Measurements from ENCODE around the gene SPRED3.
"Not testable (repeated sequence)": the region's sequence is repeated elsewhere in the genome, so short reads cannot be mapped to it uniquely, and the experiment has no call there.

SPRED3 gene

DNA sequence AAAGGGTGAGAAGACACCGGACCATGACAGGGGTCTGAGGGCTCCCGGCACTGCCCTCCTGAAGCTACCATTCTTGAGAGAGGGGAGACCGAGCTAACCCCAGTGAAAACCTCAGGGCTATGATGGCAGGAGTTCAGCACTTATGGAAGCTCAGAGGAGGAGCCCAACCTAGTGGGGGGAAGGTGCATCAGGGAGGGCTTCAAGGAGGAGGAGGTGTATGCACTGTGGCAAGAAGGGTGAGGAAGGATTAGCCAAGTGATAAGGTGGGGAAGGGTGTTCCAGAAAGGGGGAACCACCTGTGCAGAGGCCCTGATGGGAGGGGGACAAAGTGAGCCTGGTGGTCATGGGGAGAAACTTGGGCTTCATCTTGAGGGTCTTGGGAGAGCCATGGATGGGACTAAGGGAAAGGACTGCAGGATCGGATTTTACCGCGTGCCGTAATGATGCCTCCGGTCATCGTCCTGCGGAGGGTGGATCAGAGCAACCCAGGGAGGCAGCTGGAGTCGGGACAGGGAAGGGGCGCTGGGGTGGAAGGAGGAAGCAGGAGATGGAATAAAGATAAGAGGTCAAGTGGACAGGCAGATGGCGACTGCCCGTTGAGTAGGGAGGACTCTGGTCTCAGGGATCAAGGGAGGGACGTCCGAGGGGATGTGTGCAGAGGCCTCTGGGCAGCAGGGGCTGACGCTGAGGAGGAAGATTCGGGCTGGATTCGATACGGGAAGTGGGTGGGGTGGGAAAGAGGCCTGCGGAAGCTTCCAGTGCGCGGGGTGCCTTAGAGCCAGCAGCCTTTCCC lies 27.5 kb upstream of the SPRED3 start:
- H3K4me1 ChIP-seq (ENCODE audit: control insufficient read depth, insufficient read depth, low read length): no peaks in the 10 kb centered on the region
- H3K4me3 ChIP-seq (ENCODE audit: low read length): peak overlapping the region; percentile 71
- H3K27ac ChIP-seq (ENCODE audit: low read depth, low read length): no peak overlapping the region
- H3K27me3 ChIP-seq (ENCODE audit: control insufficient read depth, insufficient read depth, low read length): peaks cover 15% of the 10 kb centered on the region
- H3K36me3 ChIP-seq (ENCODE audit: control insufficient read depth, insufficient read depth, low read length): no peaks in the 10 kb centered on the region
- no peak overlapping the region for H3K9ac ChIP-seq (ENCODE audit: low read length)

- no peak overlapping the region for H3K9ac ChIP-seq (ENCODE audit: low read length)
- no peak overlapping the region for H3K27ac ChIP-seq (ENCODE audit: low read depth, low read length)
- peaks cover 10% of the 10 kb centered on the region for H3K27me3 ChIP-seq (ENCODE audit: control insufficient read depth, insufficient read depth, low read length)
- H3K36me3 ChIP-seq (ENCODE audit: control insufficient read depth, insufficient read depth, low read length): no peaks in the 10 kb centered on the region
- no peaks in the 10 kb centered on the region for H3K4me1 ChIP-seq (ENCODE audit: control insufficient read depth, insufficient read depth, low read length)
- peak overlapping the region; percentile 71 for H3K4me3 ChIP-seq (ENCODE audit: low read length)
These were observed 26.8 kb upstream of the SPRED3 start for GRCh38 chr19:38361633-38362075.

- Histone ChIP-seq H3K4me3 (ENCODE audit: low read length) (peak overlapping the region; percentile 71), H3K36me3 (ENCODE audit: control insufficient read depth, insufficient read depth, low read length) (no peaks in the 10 kb centered on the region), H3K9ac (ENCODE audit: low read length) (no peak overlapping the region), H3K4me1 (ENCODE audit: control insufficient read depth, insufficient read depth, low read length) (no peaks in the 10 kb centered on the region), H3K27ac (ENCODE audit: low read depth, low read length) (no peak overlapping the region), H3K27me3 (ENCODE audit: control insufficient read depth, insufficient read depth, low read length) (peaks cover 9% of the 10 kb centered on the region)
These were observed 26.2 kb upstream of the SPRED3 start for GRCh38 chr19:38362076-38362945.

- not testable (repeated sequence) for H3K9ac ChIP-seq (ENCODE audit: low read length); H3K4me1 ChIP-seq (ENCODE audit: control insufficient read depth, insufficient read depth, low read length); H3K36me3 ChIP-seq (ENCODE audit: control insufficient read depth, insufficient read depth, low read length); H3K27ac ChIP-seq (ENCODE audit: low read depth, low read length)
- Histone ChIP-seq H3K4me3 (ENCODE audit: low read length) (peak overlapping the region; percentile 71), H3K27me3 (ENCODE audit: control insufficient read depth, insufficient read depth, low read length) (peaks cover 12% of the 10 kb centered on the region)
These were observed 25.4 kb upstream of the SPRED3 start for GRCh38 chr19:38362946-38363688.

DNA sequence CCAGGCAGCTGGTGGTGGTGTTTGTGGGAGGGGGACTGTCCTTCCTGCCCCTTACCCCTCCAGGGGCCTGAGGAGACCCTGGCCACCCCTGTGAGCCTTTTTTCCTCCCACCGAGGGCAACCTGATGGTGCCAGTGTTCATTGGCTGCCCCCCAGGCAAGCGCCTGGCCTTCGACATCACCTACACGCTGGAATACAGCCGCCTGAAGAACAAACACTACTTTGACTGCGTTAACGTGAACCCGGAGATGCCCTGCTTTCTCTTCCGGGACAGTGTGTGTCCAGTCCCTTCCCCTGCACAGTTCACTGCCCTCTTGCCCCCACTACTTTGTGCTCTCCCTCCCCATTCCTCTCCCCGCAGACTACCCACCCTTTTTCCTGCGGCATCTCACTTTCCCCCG lies 21.5 kb upstream of the SPRED3 start:
- H3K36me3 ChIP-seq (ENCODE audit: control insufficient read depth, insufficient read depth, low read length): no peaks in the 10 kb centered on the region
- no peak overlapping the region for H3K27ac ChIP-seq (ENCODE audit: low read depth, low read length)
- H3K4me3 ChIP-seq (ENCODE audit: low read length): no peak overlapping the region
- H3K4me1 ChIP-seq (ENCODE audit: control insufficient read depth, insufficient read depth, low read length): no peaks in the 10 kb centered on the region
- no peak overlapping the region for H3K9ac ChIP-seq (ENCODE audit: low read length)
- peaks cover 3% of the 10 kb centered on the region for H3K27me3 ChIP-seq (ENCODE audit: control insufficient read depth, insufficient read depth, low read length)

DNA sequence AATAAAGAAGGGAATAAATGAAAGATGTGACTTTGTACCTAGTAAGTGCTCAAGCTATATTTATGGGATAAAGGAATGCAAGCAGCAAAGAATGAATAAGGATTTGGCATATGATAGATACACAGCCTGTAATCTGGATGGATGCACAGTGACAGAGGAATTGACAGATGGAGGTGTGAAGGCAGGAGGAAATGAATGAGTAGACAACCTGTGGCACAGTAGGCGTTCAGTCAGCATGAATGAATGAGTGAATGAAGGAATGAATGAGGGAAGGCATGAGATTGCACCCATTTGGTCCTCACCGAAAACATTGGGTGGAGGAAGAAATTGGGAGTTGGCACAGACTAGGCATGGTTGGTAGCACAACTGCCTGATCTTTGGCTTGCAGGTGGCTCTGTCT lies 18.9 kb upstream of the SPRED3 start:
- Histone ChIP-seq H3K4me1 (ENCODE audit: control insufficient read depth, insufficient read depth, low read length) (no peaks in the 10 kb centered on the region), H3K4me3 (ENCODE audit: low read length) (no peak overlapping the region), H3K9ac (ENCODE audit: low read length) (no peak overlapping the region), H3K27me3 (ENCODE audit: control insufficient read depth, insufficient read depth, low read length) (peaks cover 3% of the 10 kb centered on the region), H3K36me3 (ENCODE audit: control insufficient read depth, insufficient read depth, low read length) (no peaks in the 10 kb centered on the region), H3K27ac (ENCODE audit: low read depth, low read length) (no peak overlapping the region)

GRCh38 chr19:38370299-38370698 lies 18.2 kb upstream of the SPRED3 start:
- H3K4me1 ChIP-seq (ENCODE audit: control insufficient read depth, insufficient read depth, low read length): peaks cover 2% of the 10 kb centered on the region
- H3K27me3 ChIP-seq (ENCODE audit: control insufficient read depth, insufficient read depth, low read length): peaks cover 3% of the 10 kb centered on the region
- H3K36me3 ChIP-seq (ENCODE audit: control insufficient read depth, insufficient read depth, low read length): no peaks in the 10 kb centered on the region
- H3K9ac ChIP-seq (ENCODE audit: low read length): no peak overlapping the region
- H3K4me3 ChIP-seq (ENCODE audit: low read length): no peak overlapping the region
- no peak overlapping the region for H3K27ac ChIP-seq (ENCODE audit: low read depth, low read length)

GRCh38 chr19:38371081-38371480 lies 17.4 kb upstream of the SPRED3 start:
- Histone ChIP-seq H3K4me3 (ENCODE audit: low read length) (no peak overlapping the region), H3K27me3 (ENCODE audit: control insufficient read depth, insufficient read depth, low read length) (peaks cover 3% of the 10 kb centered on the region), H3K27ac (ENCODE audit: low read depth, low read length) (no peak overlapping the region), H3K4me1 (ENCODE audit: control insufficient read depth, insufficient read depth, low read length) (peaks cover 10% of the 10 kb centered on the region), H3K9ac (ENCODE audit: low read length) (no peak overlapping the region), H3K36me3 (ENCODE audit: control insufficient read depth, insufficient read depth, low read length) (peaks cover under 1% of the 10 kb centered on the region)

DNA sequence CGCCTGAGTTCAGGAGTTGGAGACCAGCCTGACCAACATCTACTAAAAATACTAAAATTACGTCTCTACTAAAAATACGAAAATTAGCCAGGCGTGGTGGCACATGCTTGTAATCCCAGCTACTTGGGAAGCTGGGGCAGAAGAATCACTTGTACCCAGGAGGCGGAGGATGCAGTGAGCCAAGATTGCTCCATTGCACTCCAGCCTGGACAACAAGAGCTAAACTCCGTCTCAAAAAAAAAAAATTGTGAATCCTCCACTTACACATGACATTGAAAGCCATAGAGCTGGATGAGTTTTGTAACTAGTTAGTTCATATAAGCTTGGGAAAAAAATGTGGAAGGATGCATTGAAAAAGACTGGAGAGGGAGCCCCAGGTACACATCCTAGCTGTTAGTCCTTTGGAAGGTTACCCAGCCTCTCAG lies 14.6 kb upstream of the SPRED3 start:
- Histone ChIP-seq H3K36me3 (ENCODE audit: control insufficient read depth, insufficient read depth, low read length) (peaks cover 9% of the 10 kb centered on the region), H3K27me3 (ENCODE audit: control insufficient read depth, insufficient read depth, low read length) (no peaks in the 10 kb centered on the region), H3K9ac (ENCODE audit: low read length) (no peak overlapping the region), H3K4me1 (ENCODE audit: control insufficient read depth, insufficient read depth, low read length) (peaks cover 14% of the 10 kb centered on the region), H3K4me3 (ENCODE audit: low read length) (peak overlapping the region; percentile 67), H3K27ac (ENCODE audit: low read depth, low read length) (peak overlapping the region; percentile 90)

DNA sequence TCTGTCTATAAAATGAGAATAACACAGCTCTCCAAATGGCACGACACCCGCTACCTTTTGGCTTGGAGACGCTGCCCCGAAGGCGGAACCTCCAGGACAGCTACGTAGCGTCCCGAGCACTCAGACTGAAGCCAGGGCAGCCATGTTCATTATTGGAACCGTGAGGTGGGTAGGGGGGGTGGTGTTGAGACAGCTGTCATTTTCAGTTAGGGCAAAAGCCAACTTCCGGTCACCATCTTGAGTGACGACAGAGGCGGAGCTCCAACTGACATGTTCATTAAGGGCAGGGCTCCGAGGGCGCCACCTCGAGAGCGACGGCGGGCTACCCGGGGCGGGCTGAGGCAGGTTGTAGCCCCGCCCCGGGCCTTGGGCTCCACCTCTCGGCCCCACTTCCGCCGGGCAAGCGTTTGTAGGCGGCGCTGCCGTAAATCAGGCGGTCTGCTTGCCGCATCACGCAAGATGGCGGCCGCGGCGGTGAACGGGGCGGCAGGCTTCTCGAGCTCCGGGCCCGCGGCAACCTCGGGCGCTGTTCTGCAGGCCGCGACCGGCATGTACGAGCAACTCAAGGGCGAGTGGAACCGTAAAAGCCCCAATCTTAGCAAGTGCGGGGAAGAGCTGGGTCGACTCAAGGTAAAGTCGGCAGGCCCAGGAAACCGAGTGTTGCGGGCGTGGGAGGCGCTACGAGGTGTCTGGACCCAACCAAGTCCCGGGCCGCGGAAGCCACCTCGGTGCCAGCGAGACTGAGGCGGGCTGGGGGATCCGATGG lies 14.0 kb upstream of the SPRED3 start, which contains the start of gene PSMD8:
TSS of gene PSMD8 (plus strand) at position 240 of the 766 bp plus-strand sequence. CDS start at position 271, 31 bp downstream.
- Histone ChIP-seq H3K36me3 (ENCODE audit: control insufficient read depth, insufficient read depth, low read length) (peaks cover 15% of the 10 kb centered on the region), H3K4me3 (ENCODE audit: low read length) (peak within 1 kb of the TSS; percentile 97), H3K9ac (ENCODE audit: low read length) (peak within 1 kb of the TSS; percentile 81), H3K4me1 (ENCODE audit: control insufficient read depth, insufficient read depth, low read length) (peaks cover 14% of the 10 kb centered on the region), H3K27me3 (ENCODE audit: control insufficient read depth, insufficient read depth, low read length) (no peaks in the 10 kb centered on the region), H3K27ac (ENCODE audit: low read depth, low read length) (peak within 1 kb of the TSS; percentile 90)

GRCh38 chr19:38375098-38375493 lies 13.4 kb upstream of the SPRED3 start:
- Histone ChIP-seq H3K36me3 (ENCODE audit: control insufficient read depth, insufficient read depth, low read length) (peaks cover 17% of the 10 kb centered on the region), H3K27me3 (ENCODE audit: control insufficient read depth, insufficient read depth, low read length) (no peaks in the 10 kb centered on the region), H3K9ac (ENCODE audit: low read length) (peak overlapping the region; percentile 81), H3K4me1 (ENCODE audit: control insufficient read depth, insufficient read depth, low read length) (peaks cover 14% of the 10 kb centered on the region), H3K27ac (ENCODE audit: low read depth, low read length) (peak overlapping the region; percentile 90), H3K4me3 (ENCODE audit: low read length) (peak overlapping the region; percentile 97)
